Measurements from ENCODE around the gene ANO2.
"Not testable (repeated sequence)": the region's sequence is repeated elsewhere in the genome, so short reads cannot be mapped to it uniquely, and the experiment has no call there.

The ANO2 gene

GRCh38 chr12:5818877-5819276 is 126.2 kb downstream of the ANO2 start:
- DNase-seq (ENCODE audit: low read depth) = not testable (repeated sequence)

- no peak for DNase-seq (ENCODE audit: low read depth)
Measured at GRCh38 chr12:5817246-5817645, 127.8 kb downstream of the ANO2 start.

- DNase-seq (ENCODE audit: low read depth) = no peak
Measured at GRCh38 chr12:5809586-5809985, 135.5 kb downstream of the ANO2 start.

GRCh38 chr12:5808981-5809380 is 136.1 kb downstream of the ANO2 start:
- DNase-seq (ENCODE audit: low read depth) = no peak

- DNase-seq (ENCODE audit: low read depth) = no peak
Measured at GRCh38 chr12:5807514-5808219, 137.4 kb downstream of the ANO2 start.

- no peak for DNase-seq (ENCODE audit: low read depth)
Measured at GRCh38 chr12:5807090-5807414, 138.0 kb downstream of the ANO2 start.

GRCh38 chr12:5806371-5807089 is 138.5 kb downstream of the ANO2 start:
- DNase-seq (ENCODE audit: low read depth) = no peak

- no peak for DNase-seq (ENCODE audit: low read depth)
Measured at GRCh38 chr12:5803532-5803931, 141.5 kb downstream of the ANO2 start.

GRCh38 chr12:5798242-5799015 is 146.6 kb downstream of the ANO2 start:
- no peak for DNase-seq (ENCODE audit: low read depth)

- DNase-seq (ENCODE audit: low read depth) = no peak
Measured at GRCh38 chr12:5797661-5798060, 147.4 kb downstream of the ANO2 start.

- DNase-seq (ENCODE audit: low read depth) = no peak
Measured at GRCh38 chr12:5796959-5797225, 148.2 kb downstream of the ANO2 start.

GRCh38 chr12:5796171-5796958 is 148.7 kb downstream of the ANO2 start:
- DNase-seq (ENCODE audit: low read depth) = no peak

- no peak for DNase-seq (ENCODE audit: low read depth)
Measured at GRCh38 chr12:5794156-5794555, 150.9 kb downstream of the ANO2 start.

- no peak for DNase-seq (ENCODE audit: low read depth)
Measured at GRCh38 chr12:5792343-5792742, 152.7 kb downstream of the ANO2 start.

- no peak for DNase-seq (ENCODE audit: low read depth)
Measured at GRCh38 chr12:5789469-5789968, 155.5 kb downstream of the ANO2 start.

GRCh38 chr12:5787828-5788227 is 157.2 kb downstream of the ANO2 start:
- DNase-seq (ENCODE audit: low read depth) = no peak

- no peak for DNase-seq (ENCODE audit: low read depth)
Measured at GRCh38 chr12:5785601-5786000, 159.5 kb downstream of the ANO2 start.

- DNase-seq (ENCODE audit: low read depth) = no peak
Measured at GRCh38 chr12:5784462-5785130, 160.5 kb downstream of the ANO2 start.

GRCh38 chr12:5783289-5783920 is 161.7 kb downstream of the ANO2 start:
- DNase-seq (ENCODE audit: low read depth) = no peak

- no peak for DNase-seq (ENCODE audit: low read depth)
Measured at GRCh38 chr12:5780536-5780935, 164.5 kb downstream of the ANO2 start.

- no peak for DNase-seq (ENCODE audit: low read depth)
Measured at GRCh38 chr12:5779401-5779800, 165.7 kb downstream of the ANO2 start.
